Urinary bladder (tissue), 4 donors: ENCODE results near the gene PDE4DIP. TPM values are rescaled to one million over a fixed set of nuclear protein-coding genes. Genes with fewer than 3 reads are reported as not detected.
"Not testable (repeated sequence)": the region's sequence is repeated elsewhere in the genome, so short reads cannot be mapped to it uniquely, and the experiment has no call there.

Experiments
- DNase-seq: peaks from one replicate; pipeline ENCODE4 v3.0.0-alpha.2; 2015; ENCODE audit errors: extremely low spot score
- H3K27ac ChIP-seq: one replicate; pipeline ENCODE4 v1.5.1; 2013; ENCODE audit warnings: low read depth, mild to moderate bottlenecking, moderate library complexity
- H3K36me3 ChIP-seq: one replicate; pipeline ENCODE4 v1.6.1; 2013; ENCODE audit warnings: mild to moderate bottlenecking, moderate library complexity; ENCODE audit not compliant: insufficient read depth
- H3K4me1 ChIP-seq: one replicate; pipeline ENCODE4 v1.6.1; 2013; ENCODE audit warnings: mild to moderate bottlenecking, moderate library complexity; ENCODE audit not compliant: insufficient read depth
- H3K4me3 ChIP-seq: one replicate; pipeline ENCODE4 v1.5.1; 2013; ENCODE audit warnings: low read depth, low read length
- WGBS: extraction: QIAGEN DNeasy Blood & Tissue Kit; methylation state at CpG from one replicate; pipeline ENCODE4 v1.1.7; 2013; 5-methylcytosine and 5-hydroxymethylcytosine counted together
- polyA plus RNA-seq: library from polyadenylated mRNA; stranded (reverse); fragments of 200-250 nt; gene quantifications from one replicate; pipeline ENCODE4 v1.2.3, GENCODE V29; 2013
- total RNA-seq: library from RNA; depleted of rRNA; stranded (reverse); fragments of >200 nt; gene quantifications from one replicate; pipeline ENCODE4 v1.2.3, GENCODE V29; 2014
- donor health status: healthy with polysubstance abuse.
- donor health status: healthy.

The PDE4DIP gene
- total and polyA plus RNA-seq, 2 donors: 18.1 to 127 TPM

- not testable (repeated sequence) for H3K4me3 ChIP-seq, H3K4me1 ChIP-seq, H3K36me3 ChIP-seq, H3K27ac ChIP-seq, DNase-seq
Observed at GRCh38 chr1:148958343-148958742, 114.1 kb downstream of the PDE4DIP start.

GRCh38 chr1:148960212-148961000 is 116.2 kb downstream of the PDE4DIP start:
- not testable (repeated sequence) for H3K4me1 ChIP-seq, H3K4me3 ChIP-seq, H3K36me3 ChIP-seq, H3K27ac ChIP-seq, DNase-seq
- 74% methylated on average over 1 of the region's 4 CpGs for WGBS

GRCh38 chr1:148962127-148962857 is 118.1 kb downstream of the PDE4DIP start:
- 91% methylated on average over 3 of the region's 6 CpGs for WGBS
- not testable (repeated sequence) for H3K4me1 ChIP-seq, H3K4me3 ChIP-seq, H3K27ac ChIP-seq, DNase-seq, H3K36me3 ChIP-seq

- not testable (repeated sequence) for H3K4me3 ChIP-seq, H3K27ac ChIP-seq, DNase-seq, H3K4me1 ChIP-seq, H3K36me3 ChIP-seq
- 12% methylated on average over 1 of the region's 2 CpGs for WGBS
Observed at GRCh38 chr1:148966084-148966483, 121.9 kb downstream of the PDE4DIP start.

- DNase-seq, H3K36me3 ChIP-seq, H3K4me3 ChIP-seq, H3K27ac ChIP-seq, H3K4me1 ChIP-seq: not testable (repeated sequence)
- WGBS: no CpG with 5 or more reads among the region's 2 CpGs
Observed at GRCh38 chr1:148967580-148967979, 123.4 kb downstream of the PDE4DIP start.

GRCh38 chr1:148968682-148969081 is 124.5 kb downstream of the PDE4DIP start:
- H3K4me1 ChIP-seq, H3K36me3 ChIP-seq, H3K4me3 ChIP-seq, H3K27ac ChIP-seq, DNase-seq: not testable (repeated sequence)
- WGBS: 94% methylated on average over 3 of the region's 3 CpGs

- WGBS: 90% methylated on average over 2 of the region's 5 CpGs
- not testable (repeated sequence) for H3K36me3 ChIP-seq, H3K4me1 ChIP-seq, DNase-seq, H3K4me3 ChIP-seq, H3K27ac ChIP-seq
Observed at GRCh38 chr1:148969126-148969525, 124.9 kb downstream of the PDE4DIP start.

- 82% methylated on average over 1 of the region's 1 CpG for WGBS
- not testable (repeated sequence) for DNase-seq, H3K27ac ChIP-seq, H3K4me3 ChIP-seq, H3K36me3 ChIP-seq, H3K4me1 ChIP-seq
Observed at GRCh38 chr1:148975453-148975852, 131.2 kb downstream of the PDE4DIP start.

- H3K4me3 ChIP-seq, DNase-seq, H3K4me1 ChIP-seq, H3K36me3 ChIP-seq, H3K27ac ChIP-seq: not testable (repeated sequence)
- WGBS: 55% methylated on average over 1 of the region's 1 CpG
Observed at GRCh38 chr1:148975866-148976537, 131.8 kb downstream of the PDE4DIP start.

GRCh38 chr1:148977785-148978184 is 133.6 kb downstream of the PDE4DIP start:
- not testable (repeated sequence) for H3K27ac ChIP-seq, DNase-seq, H3K36me3 ChIP-seq, H3K4me3 ChIP-seq, H3K4me1 ChIP-seq
- WGBS: 80% methylated on average over 1 of the region's 1 CpG

- not testable (repeated sequence) for H3K4me3 ChIP-seq, H3K36me3 ChIP-seq, H3K27ac ChIP-seq, H3K4me1 ChIP-seq, DNase-seq
- 70% methylated on average over 3 of the region's 3 CpGs for WGBS
Observed at GRCh38 chr1:148989378-148989777, 145.2 kb downstream of the PDE4DIP start.

GRCh38 chr1:148990233-148990788 is 146.1 kb downstream of the PDE4DIP start:
- H3K4me1 ChIP-seq, H3K27ac ChIP-seq, DNase-seq, H3K4me3 ChIP-seq, H3K36me3 ChIP-seq: not testable (repeated sequence)
- WGBS: 39% methylated on average over 5 of the region's 7 CpGs

GRCh38 chr1:148991818-148992217 is 147.6 kb downstream of the PDE4DIP start:
- not testable (repeated sequence) for H3K27ac ChIP-seq, H3K4me3 ChIP-seq, DNase-seq, H3K36me3 ChIP-seq, H3K4me1 ChIP-seq
- WGBS: 95% methylated on average over 1 of the region's 2 CpGs
